Right lobe of liver (tissue), 4 donors: Measurements from ENCODE around the gene INO80B.
"Not testable (repeated sequence)": the region's sequence is repeated elsewhere in the genome, so short reads cannot be mapped to it uniquely, and the experiment has no call there.

Experiments used
- POLR2A ChIP-seq: fragments of 450-650 bp; IDR thresholded peaks from one replicate; pipeline ENCODE4 v1.6.1; 2017; ENCODE audit warnings: antibody characterized with exemption, mild to moderate bottlenecking
- TF ChIP-seq, protein P1 (sequence below), 4 donors: fragments of 200-600 bp in 3 of 4; fragments of 450-650 bp in 1 of 4; IDR thresholded peaks; one replicate each; pipeline versions ENCODE4 v1.5.1 to v1.8.0; 2016 to 2022; ENCODE audit warnings: antibody characterized with exemption in 4 of 4, mild to moderate bottlenecking in 2 of 4
- donor health status: DM: no; HTN: no; CAD: no.
- donor health status: DM: no; HTN: no; CAD: no.
- donor health status: DM: no; HTN: yes; CAD: no.

DNA sequence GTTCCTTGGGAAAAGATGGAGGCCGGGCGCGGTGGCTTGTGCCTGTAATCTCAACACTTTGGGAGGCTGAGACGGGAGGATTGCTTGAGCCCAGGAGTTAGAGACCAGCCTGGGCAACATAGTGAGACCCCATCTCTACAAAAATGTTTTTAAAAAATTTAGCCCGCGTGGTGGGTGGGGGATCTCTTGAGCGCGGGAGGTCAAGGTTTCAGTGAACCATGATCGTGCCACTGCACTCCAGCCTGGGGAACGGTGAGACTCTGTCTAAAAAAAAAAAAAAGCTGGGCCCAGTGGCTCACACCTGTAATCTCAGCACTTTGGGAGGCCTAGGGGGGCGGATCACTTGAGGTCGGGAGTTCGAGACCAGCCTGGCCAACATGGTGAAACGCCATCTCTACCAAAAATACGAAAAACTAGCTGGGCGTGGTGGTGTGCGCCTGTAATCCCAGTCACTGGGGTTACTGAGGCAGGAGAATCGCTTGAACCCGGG lies 28.8 kb downstream of the INO80B start:
- TF ChIP-seq, protein P1, sequence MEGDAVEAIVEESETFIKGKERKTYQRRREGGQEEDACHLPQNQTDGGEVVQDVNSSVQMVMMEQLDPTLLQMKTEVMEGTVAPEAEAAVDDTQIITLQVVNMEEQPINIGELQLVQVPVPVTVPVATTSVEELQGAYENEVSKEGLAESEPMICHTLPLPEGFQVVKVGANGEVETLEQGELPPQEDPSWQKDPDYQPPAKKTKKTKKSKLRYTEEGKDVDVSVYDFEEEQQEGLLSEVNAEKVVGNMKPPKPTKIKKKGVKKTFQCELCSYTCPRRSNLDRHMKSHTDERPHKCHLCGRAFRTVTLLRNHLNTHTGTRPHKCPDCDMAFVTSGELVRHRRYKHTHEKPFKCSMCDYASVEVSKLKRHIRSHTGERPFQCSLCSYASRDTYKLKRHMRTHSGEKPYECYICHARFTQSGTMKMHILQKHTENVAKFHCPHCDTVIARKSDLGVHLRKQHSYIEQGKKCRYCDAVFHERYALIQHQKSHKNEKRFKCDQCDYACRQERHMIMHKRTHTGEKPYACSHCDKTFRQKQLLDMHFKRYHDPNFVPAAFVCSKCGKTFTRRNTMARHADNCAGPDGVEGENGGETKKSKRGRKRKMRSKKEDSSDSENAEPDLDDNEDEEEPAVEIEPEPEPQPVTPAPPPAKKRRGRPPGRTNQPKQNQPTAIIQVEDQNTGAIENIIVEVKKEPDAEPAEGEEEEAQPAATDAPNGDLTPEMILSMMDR (IDR thresholded peaks at IDR 0.05): not testable (repeated sequence)
- not testable (repeated sequence) for TF ChIP-seq POLR2A
